Trophoblast cell (in vitro differentiated cells and primary cell): ENCODE results near the gene MX1.
A peak's percentile ranks its signal among the peaks of the same experiment; 100 is the strongest.
"Not testable (repeated sequence)": the region's sequence is repeated elsewhere in the genome, so short reads cannot be mapped to it uniquely, and the experiment has no call there.

Source experiments
- DNase-seq, 2 donors: peaks; one replicate each; pipeline ENCODE4 v3.0.0-alpha.2; 2016
- H2AFZ ChIP-seq: 2 replicates; pipeline ENCODE4 v1.6.1; 2013; ENCODE audit warnings: low read length, moderate library complexity, mild to moderate bottlenecking; ENCODE audit not compliant: insufficient read depth, poor library complexity
- H2AK5ac ChIP-seq: 2 replicates; pipeline ENCODE4 v1.6.1; 2013; ENCODE audit warnings: mild to moderate bottlenecking, low read length
- H2BK120ac ChIP-seq: 2 replicates; pipeline ENCODE4 v1.6.1; 2013; ENCODE audit warnings: low read length, mild to moderate bottlenecking, moderate library complexity; ENCODE audit not compliant: insufficient read depth, poor library complexity
- H2BK12ac ChIP-seq: 2 replicates; pipeline ENCODE4 v1.6.1; 2013; ENCODE audit warnings: mild to moderate bottlenecking, low read length, moderate library complexity
- H2BK5ac ChIP-seq: 2 replicates; pipeline ENCODE4 v1.6.1; 2013; ENCODE audit warnings: low read length, low read depth, moderate library complexity, mild to moderate bottlenecking; ENCODE audit not compliant: poor library complexity
- H3K14ac ChIP-seq: 2 replicates; pipeline ENCODE4 v1.6.1; 2013; ENCODE audit warnings: mild to moderate bottlenecking, low read length
- H3K18ac ChIP-seq: 2 replicates; pipeline ENCODE4 v1.6.1; 2013; ENCODE audit warnings: mild to moderate bottlenecking, low read length
- H3K23ac ChIP-seq: 2 replicates; pipeline ENCODE4 v1.6.1; 2013; ENCODE audit warnings: low read length
- H3K27ac ChIP-seq: 2 replicates; pipeline ENCODE4 v1.5.1; 2013; ENCODE audit warnings: low read depth, mild to moderate bottlenecking, inconsistent platforms, low read length, moderate library complexity
- H3K27me3 ChIP-seq: 2 replicates; pipeline ENCODE4 v1.6.1; 2013; ENCODE audit warnings: inconsistent platforms, mild to moderate bottlenecking, low read length, moderate library complexity; ENCODE audit not compliant: insufficient read depth
- H3K36me3 ChIP-seq, 2 experiments: 1 replicate in 1 of 2; 2 replicates in 1 of 2; pipeline ENCODE4 v1.6.1; 2013; ENCODE audit warnings: low read length in 2 of 2, mild to moderate bottlenecking in 2 of 2, moderate library complexity in 1 of 2; ENCODE audit not compliant: insufficient read depth in 2 of 2, control insufficient read depth in 1 of 2
- H3K4ac ChIP-seq: 2 replicates; pipeline ENCODE4 v1.6.1; 2013; ENCODE audit warnings: low read depth, mild to moderate bottlenecking, low read length, moderate library complexity
- H3K4me1 ChIP-seq, 2 experiments: 1 replicate in 1 of 2; 2 replicates in 1 of 2; pipeline ENCODE4 v1.6.1; 2013; ENCODE audit warnings: low read length in 2 of 2, mild to moderate bottlenecking in 2 of 2, moderate library complexity in 1 of 2; ENCODE audit not compliant: insufficient read depth in 2 of 2, control insufficient read depth in 1 of 2
- H3K4me2 ChIP-seq: 2 replicates; pipeline ENCODE4 v1.6.1; 2013; ENCODE audit warnings: inconsistent platforms, mild to moderate bottlenecking, low read length, moderate library complexity
- H3K4me3 ChIP-seq: 2 replicates; pipeline ENCODE4 v1.5.1; 2013; ENCODE audit warnings: mild to moderate bottlenecking, low read depth, low read length, inconsistent platforms
- H3K79me1 ChIP-seq: one replicate; pipeline ENCODE4 v1.6.1; 2013; ENCODE audit warnings: low read length
- H3K79me2 ChIP-seq: 2 replicates; pipeline ENCODE4 v1.6.1; 2013; ENCODE audit warnings: low read length, mild to moderate bottlenecking; ENCODE audit not compliant: control insufficient read depth, insufficient read depth, poor library complexity
- H3K9ac ChIP-seq: 2 replicates; pipeline ENCODE4 v1.6.1; 2013; ENCODE audit warnings: mild to moderate bottlenecking, low read length
- H3K9me3 ChIP-seq: 2 replicates; pipeline ENCODE4 v1.6.1; 2013; ENCODE audit warnings: low read depth, mild to moderate bottlenecking, control low read depth, inconsistent platforms, low read length; ENCODE audit not compliant: insufficient read depth
- H4K12ac ChIP-seq: 2 replicates; pipeline ENCODE4 v1.6.1; 2013; ENCODE audit warnings: low read depth, mild to moderate bottlenecking, low read length, moderate library complexity
- H4K8ac ChIP-seq: 2 replicates; pipeline ENCODE4 v1.6.1; 2013; ENCODE audit warnings: low read depth, mild to moderate bottlenecking, low read length, moderate library complexity
- H4K91ac ChIP-seq: one replicate; pipeline ENCODE4 v1.6.1; 2013; ENCODE audit warnings: low read depth, mild to moderate bottlenecking, low read length, moderate library complexity
- WGBS: extraction: QIAGEN DNeasy Blood & Tissue Kit; methylation state at CpG from one replicate; pipeline ENCODE4 v1.1.7; 2013; ENCODE audit warnings: missing lambda C conversion rate; ENCODE audit not compliant: insufficient read length, insufficient coverage; ENCODE audit errors: extremely low coverage; 5-methylcytosine and 5-hydroxymethylcytosine counted together

MX1 gene

DNA sequence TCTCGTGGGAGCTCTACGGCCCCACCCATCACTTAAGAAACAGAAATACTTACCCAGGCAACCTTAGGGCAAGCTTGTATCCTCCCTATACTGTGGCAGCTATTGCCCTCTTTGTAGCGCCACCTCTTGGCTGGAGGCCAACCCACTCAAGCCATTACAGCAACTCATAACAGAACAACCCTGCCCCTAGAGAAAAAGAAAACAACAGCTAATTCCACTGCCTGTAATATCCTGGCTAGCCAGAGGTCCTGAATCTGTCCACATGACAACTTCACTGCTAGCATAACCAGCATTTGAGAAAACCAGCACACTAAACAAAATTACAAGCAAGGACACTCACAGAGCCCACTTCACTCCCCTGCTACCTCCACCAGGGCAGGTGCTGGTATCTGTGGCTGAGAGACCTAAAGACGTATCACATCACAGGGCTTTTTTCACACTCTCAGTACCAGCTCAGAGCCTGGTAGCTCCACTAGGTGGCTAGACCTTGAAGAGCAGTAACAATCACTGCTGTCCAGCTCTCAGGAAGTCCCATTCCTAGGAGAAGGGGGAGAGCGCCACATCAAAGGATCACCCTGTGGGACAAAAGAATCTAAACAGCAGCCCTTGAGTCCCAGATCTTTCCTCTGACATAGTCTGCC, 14.5 kb upstream of the MX1 start:
- H3K23ac ChIP-seq: no peak overlapping the region
- no peak overlapping the region for H2AK5ac ChIP-seq
- H3K14ac ChIP-seq: no peak overlapping the region
- no peak overlapping the region for H2AFZ ChIP-seq
- no peak overlapping the region for H4K8ac ChIP-seq
- H4K12ac ChIP-seq: no peak overlapping the region
- no peak overlapping the region for H2BK12ac ChIP-seq
- no peak overlapping the region for H3K27ac ChIP-seq
- H2BK120ac ChIP-seq: no peak overlapping the region
- no peaks in the 10 kb centered on the region for H3K27me3 ChIP-seq
- no peaks in the 10 kb centered on the region for H3K9me3 ChIP-seq
- no peaks in the 10 kb centered on the region for H3K79me2 ChIP-seq
- H3K4me3 ChIP-seq: no peak overlapping the region
- H3K36me3 ChIP-seq: no peaks in the 10 kb centered on the region
- no peak overlapping the region for H3K4ac ChIP-seq
- H3K9ac ChIP-seq: no peak overlapping the region
- no peaks in the 10 kb centered on the region for H3K79me1 ChIP-seq
- H3K4me2 ChIP-seq: no peak overlapping the region
- H3K4me1 ChIP-seq: no peaks in the 10 kb centered on the region
- no peak overlapping the region for H4K91ac ChIP-seq
- no peak overlapping the region for H3K18ac ChIP-seq
- H2BK5ac ChIP-seq: no peak overlapping the region
- no CpG with 5 or more reads among the region's 5 CpGs for WGBS
- peak; percentile 11 to 34 for DNase-seq

DNA sequence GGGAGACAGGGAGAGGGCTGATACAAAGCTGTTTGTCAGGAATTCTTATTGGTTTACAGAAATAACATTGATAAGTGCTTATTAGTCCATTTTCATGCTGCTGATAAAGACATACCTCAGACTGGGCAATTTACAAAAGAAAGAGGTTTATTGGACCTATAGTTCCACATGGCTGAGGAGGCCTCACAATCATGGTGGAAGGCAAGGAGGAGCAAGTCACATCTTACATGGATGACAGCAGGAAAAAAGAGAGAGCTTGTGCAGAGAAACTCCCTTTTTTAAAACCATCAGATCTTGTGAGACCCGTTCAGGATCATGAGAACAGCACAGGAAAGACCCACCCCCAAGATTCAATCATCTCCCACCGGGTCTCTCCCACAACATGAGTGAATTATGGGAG, 8.5 kb upstream of the MX1 start:
- not testable (repeated sequence) for H3K9me3 ChIP-seq, H3K4me2 ChIP-seq, H2BK12ac ChIP-seq, H3K9ac ChIP-seq, H3K36me3 ChIP-seq, H3K18ac ChIP-seq, H3K79me2 ChIP-seq, H3K14ac ChIP-seq, H3K27me3 ChIP-seq, H4K12ac ChIP-seq, H2AK5ac ChIP-seq, DNase-seq, H3K4me1 ChIP-seq, H3K4me3 ChIP-seq, H2AFZ ChIP-seq, H3K4ac ChIP-seq, H2BK5ac ChIP-seq, H3K23ac ChIP-seq, H3K79me1 ChIP-seq, H4K91ac ChIP-seq, H4K8ac ChIP-seq, H2BK120ac ChIP-seq, H3K27ac ChIP-seq
- no CpG with 5 or more reads among the region's 2 CpGs for WGBS

DNA sequence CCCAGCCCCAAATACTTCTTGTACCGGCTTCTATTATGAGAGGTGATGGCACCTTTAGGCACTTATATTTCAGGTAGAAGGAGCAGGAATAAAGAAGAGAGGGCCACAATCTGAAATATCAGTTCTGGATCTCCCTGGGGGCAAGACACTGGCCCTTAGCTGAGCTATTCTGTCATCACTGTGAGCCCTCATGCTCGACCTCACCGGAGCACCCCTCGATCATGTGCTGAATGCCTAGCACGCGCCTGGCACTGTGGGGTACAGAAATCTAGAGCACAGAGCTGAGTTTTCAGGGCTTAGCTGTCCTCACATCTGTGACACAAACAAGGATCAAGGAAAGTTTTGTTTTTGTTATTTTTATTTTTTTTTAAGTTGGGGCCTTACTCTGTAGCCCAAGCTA, 7.6 kb upstream of the MX1 start:
- Histone ChIP-seq H3K79me2 (peaks cover 2% of the 10 kb centered on the region), H2AFZ (no peak overlapping the region)
- WGBS: no CpG with 5 or more reads among the region's 6 CpGs

DNA sequence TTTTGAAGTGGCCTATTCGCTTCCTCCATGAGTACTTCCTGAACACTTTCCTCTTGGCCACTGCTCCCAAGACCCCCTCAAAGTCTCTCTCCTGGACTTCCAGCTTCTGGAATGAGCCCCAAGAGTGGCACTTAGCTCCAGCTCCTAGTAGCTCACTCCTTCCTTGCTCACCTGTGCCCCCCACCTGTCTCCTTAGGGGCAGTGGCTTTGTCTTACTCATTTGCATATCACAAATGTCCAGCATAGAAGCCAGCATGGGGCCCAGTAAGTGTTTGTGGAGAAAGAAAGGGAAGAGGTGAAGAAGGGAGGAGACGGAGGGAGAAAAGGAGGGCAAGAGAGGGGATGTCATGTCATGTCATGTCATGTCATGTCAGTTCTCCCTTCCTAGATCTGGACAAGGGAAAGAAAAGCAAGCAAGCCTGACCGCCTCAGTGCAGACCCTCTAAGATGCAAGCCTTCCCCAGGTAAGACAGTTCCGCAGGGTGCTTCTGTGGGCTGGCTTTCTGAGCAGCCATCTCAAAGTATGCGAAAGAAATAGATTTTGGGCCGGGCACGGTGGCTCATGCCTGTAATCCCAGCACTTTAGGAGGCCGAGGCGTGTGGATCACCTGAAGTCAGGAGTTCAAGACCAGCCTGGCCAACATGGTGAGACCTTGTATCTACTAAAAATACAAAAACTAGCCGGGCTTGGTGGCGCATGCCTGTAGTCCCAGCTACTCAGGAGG, 6.9 kb upstream of the MX1 start:
- Histone ChIP-seq H3K27ac (no peak overlapping the region), H3K23ac (no peak overlapping the region), H3K4ac (no peak overlapping the region), H3K18ac (no peak overlapping the region), H2BK5ac (no peak overlapping the region), H2AFZ (no peak overlapping the region), H3K79me1 (no peaks in the 10 kb centered on the region), H2AK5ac (no peak overlapping the region), H3K27me3 (no peaks in the 10 kb centered on the region), H3K4me2 (no peak overlapping the region), H3K14ac (no peak overlapping the region), H3K4me3 (no peak overlapping the region), H4K8ac (no peak overlapping the region), H4K12ac (no peak overlapping the region), H4K91ac (no peak overlapping the region), H3K9ac (no peak overlapping the region), H3K4me1 (peaks cover 0 to 3% of the 10 kb centered on the region in 2 experiments), H3K9me3 (peaks cover 2% of the 10 kb centered on the region), H3K36me3 (no peaks in the 10 kb centered on the region), H2BK120ac (no peak overlapping the region), H3K79me2 (peaks cover 2% of the 10 kb centered on the region), H2BK12ac (no peak overlapping the region)
- 100% methylated on average over 1 of the region's 11 CpGs for WGBS
- DNase-seq: no peak

More for the DNA sequence above, 7.6 kb upstream of the MX1 start:
- Histone ChIP-seq H3K4me3 (no peak overlapping the region), H2AK5ac (no peak overlapping the region), H3K23ac (no peak overlapping the region), H3K27me3 (no peaks in the 10 kb centered on the region), H2BK5ac (no peak overlapping the region), H3K14ac (no peak overlapping the region), H3K4ac (no peak overlapping the region), H3K4me1 (peaks cover 0 to 3% of the 10 kb centered on the region in 2 experiments), H4K91ac (no peak overlapping the region), H3K9me3 (no peaks in the 10 kb centered on the region), H4K12ac (no peak overlapping the region), H3K9ac (no peak overlapping the region), H3K4me2 (no peak overlapping the region), H2BK12ac (no peak overlapping the region), H2BK120ac (no peak overlapping the region), H3K18ac (no peak overlapping the region), H3K27ac (no peak overlapping the region), H3K79me1 (no peaks in the 10 kb centered on the region), H3K36me3 (no peaks in the 10 kb centered on the region), H4K8ac (no peak overlapping the region)
- DNase-seq: no peak
